Heart right ventricle (tissue), 16 donors: ENCODE data around the gene PARP1. TPM values are rescaled to one million over a fixed set of nuclear protein-coding genes. Genes with fewer than 3 reads are reported as not detected.

Source experiments
- ATAC-seq, 8 donors: fragments of 200-7000 bp; cut with Tn5 transposase; one replicate each; pipeline ENCODE4 v1.9.1; 2020; ENCODE audit warnings: mild to moderate bottlenecking in 8 of 8, moderate library complexity in 8 of 8, moderate number of reproducible peaks in 1 of 8
- DNase-seq, 2 donors: peaks; one replicate each; pipeline ENCODE4 v3.0.0-alpha.2; 2020
- H3K27ac ChIP-seq, 10 donors: fragments of 200-600 bp; sonication (generic) in 2 of 10; one replicate each; pipeline versions ENCODE4 v1.5.0 to v1.8.0; 2020 to 2022; ENCODE audit warnings: mild to moderate bottlenecking in 3 of 10
- H3K27me3 ChIP-seq, 7 donors: fragments of 200-600 bp; one replicate each; pipeline ENCODE4 v1.8.0; 2021 to 2022; ENCODE audit warnings: mild to moderate bottlenecking in 2 of 7
- H3K36me3 ChIP-seq, 9 donors: fragments of 200-600 bp; sonication (generic) in 1 of 9; one replicate each; pipeline versions ENCODE4 v1.5.0 to v1.8.0; 2020 to 2022; ENCODE audit warnings: mild to moderate bottlenecking in 2 of 9
- H3K4me1 ChIP-seq, 9 donors: fragments of 200-600 bp; sonication (generic) in 1 of 9; one replicate each; pipeline versions ENCODE4 v1.5.0 to v1.8.0; 2020 to 2022; ENCODE audit warnings: mild to moderate bottlenecking in 4 of 9
- H3K4me3 ChIP-seq, 10 donors: fragments of 200-600 bp; sonication (generic) in 2 of 10; one replicate each; pipeline versions ENCODE4 v1.5.0 to v1.8.0; 2020 to 2022; ENCODE audit warnings: mild to moderate bottlenecking in 7 of 10, moderate library complexity in 2 of 10
- H3K9me3 ChIP-seq, 11 donors: fragments of 200-600 bp in 10 of 11; sonication (generic) in 2 of 11; one replicate each; pipeline versions ENCODE4 v1.5.0 to v1.8.0; 2013 to 2022; ENCODE audit warnings: mild to moderate bottlenecking in 2 of 11, control low read depth in 1 of 11, moderate library complexity in 1 of 11
- WGBS, 2 donors: extraction: QIAGEN DNeasy Blood & Tissue Kit; methylation state at CpG; one replicate each; pipeline ENCODE4 v1.1.7; 2013; ENCODE audit warnings: inconsistent platforms in 1 of 2; 5-methylcytosine and 5-hydroxymethylcytosine counted together
- intact Hi-C, 10 donors: fragments of 100-400 bp; cut with DNase I; formaldehyde crosslinking; loops; one replicate each; pipeline versions ENCODE4 v1.11.1 to v1.14.2; 2022
- polyA plus RNA-seq, 2 donors: library from polyadenylated mRNA; stranded (reverse); fragments of 200-250 nt; gene quantifications; one replicate each; pipeline ENCODE4 v1.2.3, GENCODE V29; 2013
- total RNA-seq, 10 donors: library from RNA; stranded (reverse); fragmentation: NEBNext Ultra II Directional in 3 of 10; extraction: Animal tissue kit (Norgen Biotek cat#: 25700) in 3 of 10; gene quantifications; one replicate each; pipeline versions ENCODE4 v1.2.1 to v1.2.4, GENCODE V29; 2021 to 2023
- TF ChIP-seq, protein P1 (sequence below), 9 donors: fragments of 200-600 bp; sonication (generic) in 2 of 9; IDR thresholded peaks; one replicate each; pipeline versions ENCODE4 v1.5.0 to v1.8.0; 2021 to 2022; ENCODE audit warnings: antibody characterized with exemption in 9 of 9, mild to moderate bottlenecking in 5 of 9, moderate library complexity in 1 of 9
- donor health status: Arrhythmogenic right ventricular cardiomyopathy.
- donor health status: ischemic (EF 13 %, LVEDD 7.1; RV severe dilation, severe dysfunction).
- donor health status: healthy with polysubstance abuse.
- donor health status: DM: no; HTN: yes; CAD: no.
- donor health status: DM: no; HTN: no; CAD: no.
- donor health status: ischemic (EF 25% LVEDD 6.9; RV normal size, moderate dysfunction).
- donor health status: ischemic (EF 25% LVEDD 5.7; RV mildly dilated, moderate dysfunction).
- donor health status: healthy.
- donor health status: DM: yes; HTN: yes; CAD: no.
- donor health status: Ischemic cardiomyopathy.
- donor health status: ischemic (EF 35%, LVEDD 5.7; RV mildly dilated, moderate dysfunction).
- donor health status: nonischemic (EF 11% LVEDD 7.7; RV severe dilation, severe dysfunction).
- donor health status: DM: yes; HTN: yes; CAD: no.
- donor health status: PGD.
- donor health status: ischemic (EF 29% LVEDD 5.4; RV normal size, mild dysfunction).
- donor health status: nonischemic (EF 23%, LVEDD 6.1; RV moderate dilation, normal function).

The PARP1 gene
- total and polyA plus RNA-seq, 12 donors: 36.1 to 154 (median 110) TPM

DNA sequence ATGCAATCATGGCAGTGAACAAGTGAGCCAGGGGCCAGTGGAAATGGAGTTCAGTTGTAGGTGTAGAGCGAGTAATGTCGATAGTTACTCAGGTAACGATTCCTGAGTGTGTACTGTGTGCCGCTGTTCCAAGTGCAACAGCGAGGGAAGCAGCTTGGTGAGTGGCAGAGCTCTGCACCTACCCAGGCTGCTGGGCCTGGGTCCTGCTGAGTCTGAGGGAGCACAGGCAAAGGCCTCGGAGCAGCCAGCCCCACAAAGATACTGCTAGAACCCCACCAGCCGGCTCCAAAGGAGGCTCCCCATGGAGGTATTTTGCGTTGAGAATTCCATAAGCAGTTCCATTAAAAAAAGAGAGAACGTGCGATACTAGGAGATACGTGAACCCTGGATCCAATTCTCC is 23.2 kb downstream of the PARP1 start:
- WGBS, 2 donors: 92 to 96% methylated on average over 11 of the region's 11 CpGs
- no peak for DNase-seq

DNA sequence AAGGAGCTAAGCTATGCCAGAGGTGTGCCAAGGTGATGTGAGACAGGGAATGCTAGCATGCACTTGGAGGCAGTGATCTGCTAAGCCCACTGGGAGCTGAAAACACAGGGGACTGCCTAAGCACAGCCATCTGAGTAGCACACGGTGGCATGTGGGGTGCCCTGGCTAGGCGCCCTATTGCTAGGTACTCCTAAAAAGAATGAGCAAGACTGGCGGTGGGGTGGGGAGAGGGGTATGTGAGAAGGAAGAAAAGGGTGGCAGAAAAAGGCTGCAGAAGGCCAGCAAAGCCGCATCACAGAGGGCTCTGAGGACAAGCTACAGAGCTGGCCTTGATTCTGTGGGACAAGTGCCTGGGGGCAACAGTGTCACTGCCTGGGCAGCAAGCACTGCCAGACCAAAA is 23.9 kb downstream of the PARP1 start:
- intact Hi-C loops: no loop called here
- DNase-seq (no peak), ATAC-seq (no peak)

More for the DNA sequence above, 23.2 kb downstream of the PARP1 start:
- H3K27me3 ChIP-seq: no peaks in the 10 kb centered on the region
- no peak for ATAC-seq
- TF ChIP-seq, protein P1, sequence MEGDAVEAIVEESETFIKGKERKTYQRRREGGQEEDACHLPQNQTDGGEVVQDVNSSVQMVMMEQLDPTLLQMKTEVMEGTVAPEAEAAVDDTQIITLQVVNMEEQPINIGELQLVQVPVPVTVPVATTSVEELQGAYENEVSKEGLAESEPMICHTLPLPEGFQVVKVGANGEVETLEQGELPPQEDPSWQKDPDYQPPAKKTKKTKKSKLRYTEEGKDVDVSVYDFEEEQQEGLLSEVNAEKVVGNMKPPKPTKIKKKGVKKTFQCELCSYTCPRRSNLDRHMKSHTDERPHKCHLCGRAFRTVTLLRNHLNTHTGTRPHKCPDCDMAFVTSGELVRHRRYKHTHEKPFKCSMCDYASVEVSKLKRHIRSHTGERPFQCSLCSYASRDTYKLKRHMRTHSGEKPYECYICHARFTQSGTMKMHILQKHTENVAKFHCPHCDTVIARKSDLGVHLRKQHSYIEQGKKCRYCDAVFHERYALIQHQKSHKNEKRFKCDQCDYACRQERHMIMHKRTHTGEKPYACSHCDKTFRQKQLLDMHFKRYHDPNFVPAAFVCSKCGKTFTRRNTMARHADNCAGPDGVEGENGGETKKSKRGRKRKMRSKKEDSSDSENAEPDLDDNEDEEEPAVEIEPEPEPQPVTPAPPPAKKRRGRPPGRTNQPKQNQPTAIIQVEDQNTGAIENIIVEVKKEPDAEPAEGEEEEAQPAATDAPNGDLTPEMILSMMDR (IDR thresholded peaks at IDR 0.05): no peak
- intact Hi-C loops: loop anchor here in 1 of 10 donors (5.0 kb wide), 1 partner anchor 147 kb away; no protein-coding TSS in a partner anchor
- no peaks in the 10 kb centered on the region for H3K9me3 ChIP-seq
- peaks cover 0 to 2% (median 0%) of the 10 kb centered on the region in 9 donors for H3K4me1 ChIP-seq
- no peak overlapping the region for H3K27ac ChIP-seq
- no peak overlapping the region for H3K4me3 ChIP-seq
- H3K36me3 ChIP-seq: peaks cover 7 to 100% (median 96%) of the 10 kb centered on the region in 9 donors

DNA sequence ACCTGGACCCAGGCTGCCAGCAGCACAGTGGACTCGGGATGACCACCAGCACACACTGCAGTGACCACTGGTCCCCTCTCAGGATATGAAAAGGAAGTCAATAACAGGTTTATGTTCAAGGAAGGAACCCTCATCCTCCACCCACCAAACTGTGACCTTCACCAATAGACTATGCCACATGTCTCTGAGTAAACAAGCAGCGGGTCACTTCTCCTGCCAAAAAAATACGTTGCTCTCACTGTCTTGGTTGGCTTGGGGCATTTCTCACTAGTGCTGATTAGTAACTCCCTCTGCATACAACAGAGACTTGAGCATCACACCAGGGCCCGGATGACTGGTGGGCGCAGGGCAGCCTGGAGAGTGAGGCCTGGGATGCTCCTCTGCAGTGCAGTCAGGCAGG is 25.9 kb downstream of the PARP1 start:
- WGBS, 2 donors: 83% methylated on average over 5 of the region's 5 CpGs
- Histone ChIP-seq H3K36me3 (peaks cover 7 to 100% (median 94%) of the 10 kb centered on the region in 9 donors), H3K4me1 (peaks cover 0 to 11% (median 0%) of the 10 kb centered on the region in 9 donors), H3K27ac (no peak overlapping the region), H3K9me3 (no peaks in the 10 kb centered on the region), H3K4me3 (no peak overlapping the region), H3K27me3 (no peaks in the 10 kb centered on the region)
- TF ChIP-seq, protein P1 (IDR thresholded peaks at IDR 0.05): no peak
- intact Hi-C loops: no loop called here
- DNase-seq (no peak), ATAC-seq (no peak)

More for the DNA sequence above, 23.9 kb downstream of the PARP1 start:
- H3K4me1 ChIP-seq: no peaks in the 10 kb centered on the region
- H3K36me3 ChIP-seq: peaks cover 7 to 100% (median 97%) of the 10 kb centered on the region in 9 donors
- TF ChIP-seq, protein P1 (IDR thresholded peaks at IDR 0.05): no peak
- H3K27ac ChIP-seq: no peak overlapping the region
- H3K4me3 ChIP-seq: no peak overlapping the region
- no peaks in the 10 kb centered on the region for H3K27me3 ChIP-seq
- H3K9me3 ChIP-seq: no peaks in the 10 kb centered on the region
- 89 to 94% methylated on average over 4 of the region's 4 CpGs for WGBS, 2 donors

- Histone ChIP-seq H3K36me3 (peaks cover 7 to 100% (median 93%) of the 10 kb centered on the region in 9 donors), H3K9me3 (no peaks in the 10 kb centered on the region), H3K4me3 (no peak overlapping the region), H3K27me3 (no peaks in the 10 kb centered on the region), H3K4me1 (peaks cover 0 to 13% (median 0%) of the 10 kb centered on the region in 9 donors), H3K27ac (no peak overlapping the region)
- intact Hi-C loops: no loop called here
- DNase-seq (no peak), ATAC-seq (no peak)
- WGBS, 2 donors: 95 to 97% methylated on average over 15 of the region's 15 CpGs
- TF ChIP-seq, protein P1 (IDR thresholded peaks at IDR 0.05): no peak
Observed at GRCh38 chr1:226381226-226381998, 26.5 kb downstream of the PARP1 start.
